ENCODE measurements around the gene RAD51B.

RAD51B gene

DNA sequence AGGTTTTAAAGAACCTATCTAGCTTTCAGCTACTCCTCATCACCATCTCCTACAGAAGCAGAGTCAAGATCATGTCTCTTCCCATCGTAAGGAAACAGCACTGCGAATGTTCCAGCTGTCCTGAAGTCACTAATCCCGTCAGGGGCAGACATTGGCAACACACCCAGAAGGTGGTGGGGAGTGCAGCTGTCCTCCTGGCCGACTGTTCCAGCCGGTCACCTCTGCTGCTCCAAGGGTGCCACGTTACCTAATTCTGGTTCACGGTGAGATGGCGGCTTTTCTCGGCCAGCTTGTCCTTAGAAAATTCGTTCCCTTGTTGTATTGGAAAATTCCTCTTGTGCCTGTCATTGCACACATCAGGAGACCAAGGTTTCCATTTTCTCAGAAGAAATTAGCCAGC is 777.1 kb downstream of the RAD51B start:
- DNase-seq (ENCODE audit: extremely low read depth, insufficient read length) = no peak
- no peaks in the 10 kb centered on the region for H3K36me3 ChIP-seq (ENCODE audit: control insufficient read depth, insufficient read depth, low read length)
- no peaks in the 10 kb centered on the region for H3K27me3 ChIP-seq (replicated peaks; ENCODE audit: control insufficient read depth, insufficient read depth, low read length)
- no peak for TF ChIP-seq CTCF (IDR thresholded peaks at IDR 0.05; ENCODE audit: insufficient read depth, low read length, poor library complexity, severe bottlenecking)
- no peak overlapping the region for H3K4me3 ChIP-seq (replicated peaks; ENCODE audit: low read depth, low read length)

- Histone ChIP-seq H3K4me3 (replicated peaks; ENCODE audit: low read depth, low read length) (no peak overlapping the region), H3K27me3 (replicated peaks; ENCODE audit: control insufficient read depth, insufficient read depth, low read length) (no peaks in the 10 kb centered on the region), H3K36me3 (ENCODE audit: control insufficient read depth, insufficient read depth, low read length) (no peaks in the 10 kb centered on the region)
- no peak for TF ChIP-seq CTCF (IDR thresholded peaks at IDR 0.05; ENCODE audit: insufficient read depth, low read length, poor library complexity, severe bottlenecking)
- DNase-seq (ENCODE audit: extremely low read depth, insufficient read length) = no peak
Measured at GRCh38 chr14:68598089-68598488, 778.5 kb downstream of the RAD51B start.

GRCh38 chr14:68598621-68599447 is 779.3 kb downstream of the RAD51B start:
- DNase-seq (ENCODE audit: extremely low read depth, insufficient read length) = no peak
- no peak overlapping the region for H3K4me3 ChIP-seq (replicated peaks; ENCODE audit: low read depth, low read length)

GRCh38 chr14:68599896-68600610 is 780.5 kb downstream of the RAD51B start:
- Histone ChIP-seq H3K4me3 (replicated peaks; ENCODE audit: low read depth, low read length) (no peak overlapping the region), H3K27me3 (replicated peaks; ENCODE audit: control insufficient read depth, insufficient read depth, low read length) (no peaks in the 10 kb centered on the region), H3K36me3 (ENCODE audit: control insufficient read depth, insufficient read depth, low read length) (no peaks in the 10 kb centered on the region)
- TF ChIP-seq CTCF (IDR thresholded peaks at IDR 0.05; ENCODE audit: insufficient read depth, low read length, poor library complexity, severe bottlenecking) = no peak
- DNase-seq (ENCODE audit: extremely low read depth, insufficient read length) = no peak

More at GRCh38 chr14:68598621-68599447, 779.3 kb downstream of the RAD51B start:
- Histone ChIP-seq H3K36me3 (ENCODE audit: control insufficient read depth, insufficient read depth, low read length) (no peaks in the 10 kb centered on the region), H3K27me3 (replicated peaks; ENCODE audit: control insufficient read depth, insufficient read depth, low read length) (no peaks in the 10 kb centered on the region)
- TF ChIP-seq CTCF (IDR thresholded peaks at IDR 0.05; ENCODE audit: insufficient read depth, low read length, poor library complexity, severe bottlenecking) = no peak

DNA sequence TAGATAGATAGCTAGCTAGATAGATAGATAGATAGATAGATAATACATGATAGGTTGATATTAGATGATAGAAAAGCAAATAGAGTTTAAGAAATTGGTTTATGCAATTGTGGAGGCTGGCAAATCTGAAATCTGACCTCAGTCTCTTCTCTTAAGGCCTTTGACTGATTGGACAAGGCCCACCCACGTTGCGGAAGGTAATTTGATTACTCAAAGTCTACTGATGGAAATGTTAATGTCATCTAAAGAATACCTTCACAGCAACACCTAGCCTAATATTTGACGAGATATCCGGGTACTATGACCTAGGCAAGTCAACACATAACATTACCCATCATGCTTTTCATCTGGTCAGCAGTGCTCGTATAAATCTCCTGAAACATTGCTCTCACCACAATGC is 782.9 kb downstream of the RAD51B start:
- H3K4me3 ChIP-seq (replicated peaks; ENCODE audit: low read depth, low read length) = no peak overlapping the region
- H3K36me3 ChIP-seq (ENCODE audit: control insufficient read depth, insufficient read depth, low read length) = no peaks in the 10 kb centered on the region
- DNase-seq (ENCODE audit: extremely low read depth, insufficient read length) = no peak
- TF ChIP-seq CTCF (IDR thresholded peaks at IDR 0.05; ENCODE audit: insufficient read depth, low read length, poor library complexity, severe bottlenecking) = no peak
- H3K27me3 ChIP-seq (replicated peaks; ENCODE audit: control insufficient read depth, insufficient read depth, low read length) = no peaks in the 10 kb centered on the region
